Retinal pigment epithelial cell (primary cell): ENCODE measurements around the gene PLXDC1.

Experiments
- DNase-seq: peaks from one replicate; pipeline ENCODE4 v3.0.0-alpha.2; 2010; ENCODE audit warnings: low read depth
- H3K4me3 ChIP-seq: 2 replicates; pipeline ENCODE4 v1.5.1; 2011; ENCODE audit warnings: mild to moderate bottlenecking, low read length, control low read depth, moderate library complexity
- TF ChIP-seq, protein P1 (sequence below): conservative IDR thresholded peaks from 2 replicates; pipeline ENCODE4 v1.5.1; 2011; ENCODE audit warnings: low read depth, low read length, control low read depth, inconsistent platforms

Gene PLXDC1

DNA sequence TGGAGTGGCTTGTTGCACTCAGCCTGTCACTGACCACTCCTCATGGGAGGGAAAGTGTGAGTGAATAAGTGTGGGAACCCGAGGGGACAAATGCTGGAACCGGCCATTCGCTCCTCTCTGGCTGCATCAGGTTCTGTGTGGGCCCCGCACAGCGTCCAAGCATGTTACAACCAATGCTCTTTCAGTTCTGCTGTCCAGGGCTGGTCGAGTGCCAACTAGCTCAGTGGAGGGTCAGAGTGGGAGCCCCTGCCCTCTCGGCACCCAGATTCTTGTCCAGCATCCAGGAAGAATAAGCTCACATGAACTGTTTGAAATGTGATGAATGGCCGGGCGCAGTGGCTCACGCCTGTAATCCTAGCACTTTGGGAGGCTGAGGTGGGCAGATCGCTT is 135.9 kb downstream of the PLXDC1 start:
- H3K4me3 ChIP-seq = no peak overlapping the region
- TF ChIP-seq, protein P1, sequence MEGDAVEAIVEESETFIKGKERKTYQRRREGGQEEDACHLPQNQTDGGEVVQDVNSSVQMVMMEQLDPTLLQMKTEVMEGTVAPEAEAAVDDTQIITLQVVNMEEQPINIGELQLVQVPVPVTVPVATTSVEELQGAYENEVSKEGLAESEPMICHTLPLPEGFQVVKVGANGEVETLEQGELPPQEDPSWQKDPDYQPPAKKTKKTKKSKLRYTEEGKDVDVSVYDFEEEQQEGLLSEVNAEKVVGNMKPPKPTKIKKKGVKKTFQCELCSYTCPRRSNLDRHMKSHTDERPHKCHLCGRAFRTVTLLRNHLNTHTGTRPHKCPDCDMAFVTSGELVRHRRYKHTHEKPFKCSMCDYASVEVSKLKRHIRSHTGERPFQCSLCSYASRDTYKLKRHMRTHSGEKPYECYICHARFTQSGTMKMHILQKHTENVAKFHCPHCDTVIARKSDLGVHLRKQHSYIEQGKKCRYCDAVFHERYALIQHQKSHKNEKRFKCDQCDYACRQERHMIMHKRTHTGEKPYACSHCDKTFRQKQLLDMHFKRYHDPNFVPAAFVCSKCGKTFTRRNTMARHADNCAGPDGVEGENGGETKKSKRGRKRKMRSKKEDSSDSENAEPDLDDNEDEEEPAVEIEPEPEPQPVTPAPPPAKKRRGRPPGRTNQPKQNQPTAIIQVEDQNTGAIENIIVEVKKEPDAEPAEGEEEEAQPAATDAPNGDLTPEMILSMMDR = no peak
- no peak for DNase-seq

DNA sequence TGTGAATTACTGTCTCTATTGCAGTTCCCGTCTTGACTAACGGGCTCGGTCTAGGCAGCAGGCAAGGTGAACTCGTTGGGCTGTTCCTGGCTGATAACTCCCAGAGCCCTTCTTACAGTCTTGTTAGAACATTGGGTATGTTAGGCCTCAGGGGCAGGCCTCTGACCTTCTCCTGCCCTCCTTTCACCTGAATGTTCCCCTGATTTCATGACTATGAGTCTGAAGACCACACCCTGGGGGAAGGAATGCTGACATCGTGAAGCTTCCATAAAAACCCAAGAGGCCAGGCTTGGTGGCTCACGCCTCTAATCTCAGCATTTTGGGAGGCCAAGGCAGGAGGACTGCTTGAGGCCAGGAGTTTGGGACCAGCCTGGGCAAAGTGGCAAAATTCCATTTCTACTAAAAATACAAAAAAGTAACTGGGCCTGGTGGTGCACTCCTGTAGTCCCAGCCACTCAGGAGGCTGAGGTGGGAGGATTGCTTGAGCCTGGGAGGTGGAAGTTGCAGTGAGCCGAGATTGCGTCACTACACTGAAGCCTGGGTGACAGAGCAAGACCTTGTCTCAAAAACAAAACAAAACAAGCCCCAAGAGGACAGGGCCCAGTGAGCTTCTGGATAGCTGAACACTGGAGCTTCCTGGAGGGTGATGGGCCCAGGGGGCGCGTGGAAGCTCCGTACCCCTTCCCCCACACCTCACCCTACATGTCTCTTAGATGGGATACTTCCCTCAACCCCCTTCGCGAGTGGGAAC is 136.5 kb downstream of the PLXDC1 start:
- TF ChIP-seq, protein P1 = no peak
- no peak for DNase-seq
- H3K4me3 ChIP-seq = no peak overlapping the region

DNA sequence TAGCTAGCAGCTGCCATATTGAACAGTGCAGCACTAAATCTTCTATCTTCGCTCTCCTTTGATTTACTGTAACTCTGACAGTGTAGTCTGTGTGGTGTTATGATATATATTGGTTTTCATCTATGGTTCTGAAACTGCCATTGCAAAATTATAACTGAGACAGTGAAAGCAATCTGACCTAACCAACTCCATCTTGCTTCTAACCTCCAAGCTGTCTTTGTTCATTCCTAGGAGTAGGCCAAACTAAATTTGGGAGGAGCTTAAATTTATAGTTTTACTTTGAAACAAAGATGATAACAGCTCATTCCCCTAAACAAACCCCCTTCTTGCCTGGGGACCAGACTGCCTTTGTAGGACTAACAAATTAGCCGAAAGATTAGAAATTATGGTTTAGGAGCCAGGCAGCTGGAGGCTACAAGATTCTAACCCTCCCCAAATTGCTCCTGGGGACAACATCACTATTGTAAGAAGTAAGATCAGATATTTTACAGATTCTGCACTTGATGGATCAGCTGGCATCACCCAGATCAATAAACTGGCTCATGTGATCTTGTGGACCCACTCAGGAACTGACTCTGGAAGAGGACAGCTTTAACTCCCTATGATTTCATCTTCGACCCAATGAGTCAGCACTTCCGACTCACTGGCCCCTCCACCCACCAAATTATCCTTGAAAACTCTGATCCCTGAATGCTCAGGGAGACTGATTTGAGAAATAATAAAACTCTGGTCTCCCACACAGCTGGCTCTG is 137.2 kb downstream of the PLXDC1 start:
- no peak for DNase-seq
- TF ChIP-seq, protein P1 = no peak
- H3K4me3 ChIP-seq = no peak overlapping the region
